ENCODE measurements around the gene MBP.
"Not testable (repeated sequence)": the region's sequence is repeated elsewhere in the genome, so short reads cannot be mapped to it uniquely, and the experiment has no call there.

The MBP gene

DNA sequence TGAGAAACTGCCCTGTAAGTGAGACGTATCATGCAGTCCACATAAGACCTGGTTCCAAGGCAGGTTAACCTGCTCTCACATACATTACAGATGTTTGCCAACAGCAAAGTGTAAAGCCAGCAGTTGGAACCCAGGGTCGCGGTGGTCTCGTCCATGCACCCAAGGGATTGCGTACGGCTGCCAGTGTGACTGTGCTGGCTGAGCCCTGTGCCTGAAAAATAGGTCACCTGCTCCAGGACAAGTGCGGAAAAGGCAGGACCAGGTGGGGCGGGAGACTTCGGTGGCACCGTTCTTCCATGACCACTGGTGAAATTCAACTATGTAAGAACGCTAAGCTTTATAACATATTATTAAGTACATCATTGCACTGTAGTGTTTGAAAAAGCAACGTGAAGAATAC, 110.5 kb downstream of the MBP start:
- no peak for DNase-seq (ENCODE audit: low spot score)

DNA sequence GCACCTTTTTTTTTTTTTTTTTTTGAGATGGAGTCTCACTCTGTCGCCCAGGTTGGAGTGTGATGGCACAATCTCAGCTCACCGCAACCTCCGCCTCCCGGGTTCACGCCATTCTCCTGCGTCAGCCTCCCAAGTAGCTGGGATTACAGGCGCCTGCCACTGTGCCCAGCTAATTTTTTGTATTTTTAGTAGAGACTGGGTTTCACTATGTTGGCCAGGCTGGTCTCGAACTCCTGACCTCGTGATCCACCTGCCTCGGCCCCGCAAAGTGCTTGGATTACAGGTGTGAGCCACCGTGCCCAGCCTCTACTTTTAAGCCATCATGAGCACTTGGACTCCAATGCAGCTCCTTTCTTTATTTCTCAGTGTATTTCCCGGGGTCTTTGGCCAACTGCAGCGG, 111.1 kb downstream of the MBP start:
- not testable (repeated sequence) for DNase-seq (ENCODE audit: low spot score)

DNA sequence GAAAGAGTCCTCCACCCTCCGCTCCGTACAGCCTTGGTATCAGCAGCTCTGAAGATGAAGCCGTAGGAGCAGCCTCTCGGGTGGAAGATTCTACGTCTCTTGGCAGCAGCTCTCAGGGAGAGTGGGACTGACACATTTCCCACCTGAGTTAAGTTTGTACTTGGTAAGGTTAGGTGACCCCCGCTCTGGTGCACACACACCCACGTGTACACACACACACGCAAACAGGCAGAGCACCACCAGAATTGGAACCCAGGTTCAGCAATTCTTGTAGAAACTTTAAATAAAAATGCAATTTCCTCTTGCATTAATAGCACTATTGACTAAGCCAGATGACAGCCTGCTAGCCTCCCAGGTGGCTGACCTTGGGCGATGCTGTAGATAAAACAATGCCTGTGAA, 111.5 kb downstream of the MBP start:
- DNase-seq (ENCODE audit: low spot score) = no peak

DNA sequence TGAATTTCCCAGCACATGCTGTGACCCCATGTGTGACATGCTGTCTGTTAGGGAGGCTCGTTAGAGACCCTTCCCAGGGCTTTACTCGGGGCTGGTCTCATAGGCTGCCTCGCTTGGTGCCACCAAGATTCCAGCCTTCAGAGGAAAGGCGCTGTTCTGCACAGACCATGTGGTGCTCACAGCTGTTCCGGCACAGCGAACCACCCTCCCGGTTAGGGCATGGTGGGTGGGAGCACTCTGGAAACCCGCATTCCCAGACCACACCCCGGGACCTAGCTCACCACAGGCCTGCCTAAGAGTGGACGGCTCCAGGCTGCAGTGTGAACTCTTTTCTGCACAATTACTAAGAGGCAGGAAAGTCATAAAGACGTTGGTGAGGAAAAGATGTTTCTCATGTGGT, 112.0 kb downstream of the MBP start:
- no peak for DNase-seq (ENCODE audit: low spot score)

DNA sequence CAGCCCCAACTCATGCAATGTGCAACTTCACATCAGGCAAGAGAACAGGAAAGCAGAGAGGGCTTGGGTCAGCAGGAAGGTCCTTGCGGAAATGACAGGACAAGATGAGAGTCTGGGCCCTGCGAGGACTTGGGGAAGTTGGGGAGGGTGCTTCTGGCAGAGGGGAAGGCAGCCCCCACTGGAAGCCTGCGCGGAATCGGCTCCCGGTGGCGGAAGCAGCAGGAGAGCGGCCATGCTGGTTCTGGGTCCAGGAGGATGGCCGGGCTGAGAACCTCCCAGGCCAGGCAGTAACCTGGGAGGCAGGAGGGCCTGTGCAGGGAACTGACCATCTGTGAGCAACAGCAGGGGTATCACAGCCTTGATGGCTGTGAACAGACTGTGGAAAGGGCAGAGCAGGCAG, 112.9 kb downstream of the MBP start:
- DNase-seq (ENCODE audit: low spot score) = no peak

DNA sequence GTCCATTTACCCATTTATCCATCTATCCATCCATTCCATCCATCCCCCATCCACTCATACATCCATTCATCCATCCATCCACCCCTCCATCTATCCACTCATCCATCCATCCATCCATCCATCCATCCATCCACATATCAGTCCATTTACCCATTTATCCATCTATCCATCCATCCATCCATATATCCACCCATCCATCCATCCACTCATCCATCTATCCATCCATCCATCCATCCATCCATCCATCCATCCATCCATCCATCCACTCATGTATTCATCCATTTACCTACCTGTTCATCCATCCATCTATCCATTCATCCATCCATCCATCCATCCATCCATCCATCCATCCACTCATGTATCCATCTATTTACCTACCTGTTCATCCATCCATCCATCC, 113.9 kb downstream of the MBP start:
- not testable (repeated sequence) for DNase-seq (ENCODE audit: low spot score)

DNA sequence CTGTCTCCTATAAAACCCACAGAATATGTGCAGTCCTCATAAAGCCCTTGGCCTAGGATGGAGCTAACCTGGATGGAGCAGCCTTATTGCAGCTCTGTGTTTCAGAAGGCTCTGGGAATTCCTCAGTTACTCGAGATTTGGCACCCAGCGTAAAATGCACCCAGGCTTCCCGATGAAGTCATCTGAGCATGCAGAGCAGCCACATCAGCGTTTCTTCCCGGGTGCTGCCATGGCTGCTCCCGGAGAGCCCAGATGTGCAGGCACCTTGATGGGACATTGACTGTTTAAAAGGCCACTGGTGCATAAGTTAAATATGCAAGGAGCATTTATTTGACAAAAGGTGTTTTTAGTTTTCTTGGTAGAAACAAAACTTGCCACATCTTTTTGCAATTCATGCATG, 115.2 kb downstream of the MBP start:
- DNase-seq (ENCODE audit: low spot score) = no peak

DNA sequence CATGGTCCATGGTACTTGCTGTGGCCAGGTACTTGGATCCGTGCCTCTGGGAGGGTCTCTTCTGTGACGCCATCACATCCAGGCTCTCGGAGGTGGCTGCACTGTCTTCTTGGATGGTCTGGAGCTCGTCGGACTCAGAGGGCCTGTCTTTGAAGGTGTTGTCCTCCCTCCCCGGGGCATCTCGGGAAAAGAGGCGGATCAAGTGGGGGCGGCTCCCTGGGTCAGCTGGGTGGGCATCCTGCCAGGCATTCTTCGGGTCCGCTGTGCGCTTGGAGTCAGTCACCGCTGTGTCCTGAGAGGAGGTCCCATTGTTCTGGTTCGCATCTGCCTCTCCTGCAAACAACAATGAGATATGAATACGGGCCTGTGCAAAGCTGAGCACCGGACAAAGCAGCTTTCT, 115.6 kb downstream of the MBP start:
- no peak for DNase-seq (ENCODE audit: low spot score)

DNA sequence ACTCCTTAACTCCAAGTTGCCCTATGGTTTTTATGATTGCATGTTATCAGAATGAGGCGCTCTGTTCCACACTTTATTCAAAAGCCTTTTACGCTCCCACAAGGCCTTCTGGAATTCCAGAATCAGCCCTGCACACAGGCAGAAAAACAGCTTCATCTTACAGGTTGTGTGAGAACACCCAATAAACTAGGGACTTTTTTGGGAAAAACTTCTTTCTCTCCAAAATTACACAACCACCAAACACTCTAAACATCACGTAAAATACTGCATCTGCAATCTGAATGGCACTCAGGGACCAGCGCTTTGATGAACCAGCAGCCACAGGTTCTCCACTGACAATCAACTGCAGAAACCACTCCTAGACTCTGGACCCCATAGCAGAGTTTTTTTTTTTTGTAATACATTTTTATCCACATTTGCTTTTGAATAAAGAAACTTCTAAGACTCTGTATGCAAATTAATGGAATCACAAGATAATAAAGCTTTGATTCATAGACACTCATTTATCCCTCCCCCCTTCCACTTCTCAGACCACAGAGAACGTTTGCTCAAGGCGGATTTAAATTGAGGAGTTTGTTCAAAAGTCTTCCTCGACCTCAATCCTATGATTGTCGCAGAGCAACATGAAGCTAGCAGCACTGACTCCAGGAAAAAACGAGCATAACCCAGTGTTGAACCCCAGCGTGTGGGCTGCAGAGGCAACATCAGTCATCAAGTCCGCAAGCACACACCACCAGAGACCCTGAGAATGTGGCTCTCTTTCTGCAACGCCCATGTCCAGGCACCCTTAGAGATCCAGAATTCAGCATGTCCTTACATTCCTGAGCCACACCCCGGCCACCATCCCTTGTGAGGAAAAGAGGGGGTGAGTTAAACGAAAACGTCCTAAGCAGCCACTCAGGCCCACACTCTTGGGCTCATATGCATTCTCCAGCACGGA, 116.5 kb downstream of the MBP start:
- no peak for DNase-seq (ENCODE audit: low spot score)

DNA sequence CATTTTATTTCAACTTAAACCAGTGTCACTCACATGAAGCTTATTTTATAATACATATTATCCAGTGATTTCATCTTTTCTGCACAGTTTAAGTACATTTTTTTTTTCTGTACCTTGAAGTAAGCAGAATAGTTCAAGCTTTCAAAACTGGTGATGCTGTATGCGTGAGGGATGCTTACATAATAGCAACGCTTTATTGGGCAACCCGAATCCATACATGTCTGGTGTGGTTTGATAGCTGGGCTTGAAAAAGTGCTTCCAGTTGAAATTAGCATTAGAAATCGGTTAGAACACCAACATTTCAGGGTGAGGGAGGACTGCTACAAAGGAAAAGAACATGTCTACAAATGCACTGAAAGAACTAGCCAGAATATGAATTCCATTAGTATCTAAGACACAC, 117.4 kb downstream of the MBP start:
- DNase-seq (ENCODE audit: low spot score) = no peak

DNA sequence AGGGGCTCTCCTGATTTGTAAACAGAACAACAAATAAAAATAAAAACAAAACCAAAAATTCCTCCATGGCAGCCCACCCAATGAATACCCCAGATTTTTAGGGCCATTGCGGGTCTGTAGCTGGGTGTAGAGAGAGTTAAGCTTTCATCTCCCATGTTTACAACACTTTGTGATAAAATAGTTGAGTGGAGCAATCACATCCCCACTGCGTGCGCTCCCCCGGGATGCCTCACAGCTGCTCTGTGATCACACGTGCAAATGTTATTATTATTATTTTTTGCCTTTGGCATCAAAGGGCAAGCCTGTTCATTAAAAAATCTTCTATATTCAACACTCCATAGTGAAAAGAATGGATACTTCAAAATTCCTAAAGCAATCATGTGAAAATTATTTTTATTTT, 118.0 kb downstream of the MBP start:
- no peak for DNase-seq (ENCODE audit: low spot score)

DNA sequence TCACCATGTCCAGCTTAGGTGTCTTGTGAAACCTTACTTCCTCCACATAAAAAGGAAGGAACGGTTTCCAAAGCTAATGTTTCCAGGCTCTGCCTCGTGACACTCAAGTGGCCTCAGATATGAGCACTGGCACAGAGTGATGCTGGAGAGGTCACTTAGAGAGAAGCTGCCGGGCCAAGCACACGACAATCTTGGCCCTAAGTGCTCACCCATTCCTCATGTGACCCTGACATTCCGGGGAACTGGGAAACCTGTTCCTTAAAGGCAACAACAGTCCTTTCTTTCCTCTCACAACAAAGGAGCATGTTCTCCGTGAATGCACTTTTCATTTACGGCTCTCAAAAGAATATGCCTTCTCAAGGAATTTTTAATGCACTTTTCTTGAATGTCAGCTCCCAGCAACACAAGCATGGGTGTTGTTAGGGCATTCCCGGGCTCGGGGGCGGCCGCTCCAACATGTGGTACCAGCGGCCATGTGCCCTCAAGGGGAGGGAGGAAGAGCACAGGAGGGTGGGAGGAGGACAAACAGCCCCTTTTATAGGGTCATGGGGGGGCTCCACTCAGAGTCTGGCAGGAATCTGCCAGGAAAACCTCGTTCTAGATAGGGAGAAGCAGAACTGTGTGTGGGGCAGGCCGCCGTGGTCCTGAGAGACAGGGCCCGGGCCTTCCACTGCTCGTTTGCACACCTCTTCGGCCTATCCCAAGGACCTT, 118.6 kb downstream of the MBP start:
- DNase-seq (ENCODE audit: low spot score) = no peak

DNA sequence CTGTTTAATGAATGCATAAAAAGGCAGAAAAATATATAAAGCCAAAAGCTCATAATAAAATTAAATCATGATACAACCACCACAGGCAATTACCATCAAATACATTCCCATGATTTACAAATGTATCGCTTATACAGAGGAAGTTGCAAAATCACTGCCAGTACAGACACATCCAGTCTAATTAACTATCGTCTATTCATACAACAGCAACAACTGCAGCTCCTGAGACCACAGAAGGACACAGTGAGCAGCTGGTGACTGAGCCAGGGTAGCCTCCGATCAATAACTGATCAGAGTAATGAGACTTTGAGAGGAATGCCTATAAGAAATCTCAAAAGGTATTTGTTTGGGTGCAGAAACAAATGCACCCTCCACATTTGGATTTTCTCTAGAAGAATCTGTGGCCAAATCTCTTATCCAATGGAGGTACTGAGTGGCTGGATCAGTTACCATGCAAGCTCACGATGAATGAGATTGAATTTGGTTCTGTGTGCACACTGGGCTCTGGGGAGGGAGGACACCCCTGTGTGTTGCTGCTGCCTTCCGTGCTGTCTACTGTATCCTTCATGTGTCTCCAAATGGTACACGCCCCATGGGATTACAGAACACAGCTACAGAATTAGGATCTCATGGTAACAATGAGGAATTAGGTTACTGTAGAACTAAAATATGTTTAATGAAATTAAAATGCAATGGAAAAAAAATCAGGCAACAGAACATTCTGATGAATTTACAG, 119.6 kb downstream of the MBP start:
- no peak for DNase-seq (ENCODE audit: low spot score)

DNA sequence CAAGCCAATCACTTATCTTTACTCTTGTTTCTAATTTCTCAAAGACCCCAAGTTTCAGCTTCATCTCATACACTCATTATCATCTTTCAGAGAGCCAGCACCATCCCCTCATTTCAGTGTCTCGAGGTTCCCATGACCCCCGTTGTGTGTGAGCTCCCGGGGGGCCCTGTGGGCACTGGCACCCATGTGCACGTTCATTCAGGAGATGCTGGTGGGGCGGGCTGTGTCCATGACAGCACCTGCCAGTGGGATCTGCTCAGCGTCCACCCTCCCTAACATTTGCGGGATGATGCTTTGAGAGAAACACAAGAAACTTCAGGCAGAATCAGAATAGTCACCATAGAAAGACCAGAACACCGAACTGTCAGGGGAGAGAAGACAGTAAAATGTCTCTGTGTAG, 120.5 kb downstream of the MBP start:
- no peak for DNase-seq (ENCODE audit: low spot score)

DNA sequence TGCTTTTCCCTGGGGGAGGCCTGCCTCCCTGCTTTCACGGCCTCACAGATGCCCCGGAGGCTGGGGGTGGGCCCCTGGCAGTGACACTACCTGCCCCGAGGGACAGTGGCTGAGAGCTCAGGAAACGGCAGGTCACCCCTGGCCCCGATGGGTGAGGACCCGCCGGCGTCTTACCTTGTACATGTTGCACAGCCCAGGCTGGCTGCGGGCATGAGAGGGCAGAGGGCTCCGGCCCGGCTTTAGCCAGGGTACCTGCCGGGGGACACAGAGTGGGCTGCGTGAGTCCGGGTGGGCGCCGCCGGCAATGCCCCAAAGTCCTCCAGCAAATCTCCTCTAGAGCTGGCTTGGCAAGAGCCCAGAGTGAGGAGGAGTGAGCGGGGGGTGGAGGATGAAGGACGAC, 122.9 kb downstream of the MBP start:
- DNase-seq (ENCODE audit: low spot score) = no peak

DNA sequence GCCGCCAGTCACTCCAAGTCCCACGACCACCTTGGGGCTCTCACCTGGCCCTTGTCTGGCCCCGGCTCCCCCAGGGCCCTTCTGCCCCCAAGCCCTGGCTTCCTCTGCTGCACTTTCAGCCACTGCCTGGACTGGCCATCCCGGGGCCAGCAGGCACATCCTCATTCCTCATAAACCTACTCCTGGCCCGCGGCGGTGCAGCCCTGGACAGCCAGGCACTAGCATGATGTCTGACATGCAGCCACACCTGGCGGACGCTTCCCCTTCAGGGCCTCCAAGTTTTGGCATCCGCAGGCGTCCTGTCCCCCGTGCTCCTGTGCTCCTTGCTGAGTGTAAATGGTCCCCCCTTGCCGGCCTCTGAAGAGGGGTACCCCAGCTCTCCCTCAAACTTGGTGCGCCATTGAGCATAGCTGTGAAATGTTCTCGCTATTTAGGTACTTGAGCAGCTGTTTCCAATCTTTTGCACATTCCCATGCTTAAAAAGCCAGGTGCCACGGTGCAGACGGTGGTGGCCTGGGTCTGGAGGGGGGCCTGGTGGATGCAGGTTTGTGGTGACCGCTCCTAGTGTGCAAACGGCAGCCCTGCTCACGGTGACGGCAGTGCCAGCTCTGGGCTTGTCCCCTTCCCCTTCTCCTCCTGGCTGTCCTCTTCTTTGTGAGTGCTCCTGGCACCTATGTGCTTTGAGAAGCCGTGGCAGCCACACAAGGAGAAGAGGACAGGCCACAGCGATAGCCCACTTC, 123.8 kb downstream of the MBP start:
- no peak for DNase-seq (ENCODE audit: low spot score)

DNA sequence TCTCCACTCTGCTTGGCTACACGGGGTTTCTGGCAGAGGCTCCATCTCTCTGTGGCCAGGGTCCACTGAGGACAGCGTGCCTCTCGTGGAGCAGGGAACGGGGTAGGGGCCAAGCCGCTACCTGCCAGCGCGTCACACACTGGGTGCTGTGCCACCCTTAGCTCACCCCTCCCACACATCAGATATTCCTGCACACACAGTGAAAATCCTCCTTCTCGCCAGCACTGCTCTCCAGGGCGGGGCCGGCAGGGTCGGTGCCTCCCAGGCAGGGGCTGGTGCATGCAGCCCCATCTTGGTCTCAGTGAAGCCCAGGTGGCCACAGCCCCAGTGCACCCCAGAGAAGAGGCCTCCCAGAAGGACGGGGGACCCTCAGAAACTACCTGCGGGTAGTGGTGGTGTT, 124.6 kb downstream of the MBP start:
- DNase-seq (ENCODE audit: low spot score) = no peak

DNA sequence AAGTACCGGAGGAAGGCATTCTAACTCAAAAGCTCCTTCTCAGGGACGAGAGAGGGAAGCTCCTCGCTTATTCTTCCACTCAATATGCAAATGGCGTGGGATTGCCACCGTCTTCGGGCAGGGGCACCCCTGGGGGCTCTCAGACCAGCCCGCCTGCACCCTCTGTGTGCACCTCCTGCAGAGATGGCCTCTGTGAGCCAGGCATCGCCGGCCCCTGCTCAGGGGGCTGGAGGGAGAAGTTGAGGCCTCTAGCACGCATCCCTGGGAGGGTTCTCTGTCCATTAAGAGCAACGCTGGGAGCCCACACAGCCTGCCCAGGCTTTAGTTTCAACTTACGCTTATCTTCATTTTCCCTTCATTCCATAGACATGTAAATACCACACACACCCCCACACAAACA, 125.3 kb downstream of the MBP start:
- DNase-seq (ENCODE audit: low spot score) = no peak

DNA sequence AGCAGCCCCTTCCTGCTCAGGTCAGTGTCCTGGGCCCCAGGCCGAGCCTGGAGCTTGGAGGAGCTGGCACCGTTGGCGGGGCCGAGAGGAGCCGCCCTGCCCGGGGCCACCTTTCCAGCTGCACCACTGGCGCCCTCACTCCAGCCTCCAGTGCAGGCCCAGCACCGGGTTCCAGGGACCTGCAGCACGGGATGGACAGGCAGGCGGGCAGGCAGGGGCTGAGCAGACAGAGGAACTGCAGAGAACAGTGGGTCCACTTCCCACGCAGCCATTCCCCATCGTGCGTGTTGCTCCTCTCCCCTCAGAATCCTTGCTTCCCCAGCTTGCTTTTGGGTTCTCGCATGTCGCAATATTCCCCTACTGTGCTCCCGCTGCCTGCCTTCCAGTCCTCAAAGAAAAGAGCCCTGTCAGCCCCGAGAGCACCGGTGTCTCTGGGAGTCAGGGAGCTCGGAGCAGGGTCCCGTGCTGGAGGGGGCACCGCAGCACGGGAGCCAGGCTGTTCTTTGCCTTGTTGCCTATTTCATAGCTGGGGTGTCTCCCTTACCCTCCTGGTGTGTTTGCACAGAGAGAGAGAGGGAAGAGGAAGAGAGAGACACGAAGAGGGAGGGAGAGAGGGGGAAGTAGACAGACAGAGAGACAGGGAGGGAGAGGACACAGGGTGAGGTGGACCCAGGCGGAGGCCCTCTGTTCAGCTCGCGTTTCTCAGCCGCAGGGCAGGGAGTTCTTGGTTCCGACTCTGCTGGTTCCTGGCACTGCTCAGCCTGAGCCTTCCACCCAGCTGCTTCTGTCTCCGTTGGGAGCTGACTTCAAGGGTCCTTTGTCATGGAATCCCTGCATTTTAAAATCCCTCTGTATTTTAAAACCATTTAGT, 126.0 kb downstream of the MBP start:
- DNase-seq (ENCODE audit: low spot score) = no peak

DNA sequence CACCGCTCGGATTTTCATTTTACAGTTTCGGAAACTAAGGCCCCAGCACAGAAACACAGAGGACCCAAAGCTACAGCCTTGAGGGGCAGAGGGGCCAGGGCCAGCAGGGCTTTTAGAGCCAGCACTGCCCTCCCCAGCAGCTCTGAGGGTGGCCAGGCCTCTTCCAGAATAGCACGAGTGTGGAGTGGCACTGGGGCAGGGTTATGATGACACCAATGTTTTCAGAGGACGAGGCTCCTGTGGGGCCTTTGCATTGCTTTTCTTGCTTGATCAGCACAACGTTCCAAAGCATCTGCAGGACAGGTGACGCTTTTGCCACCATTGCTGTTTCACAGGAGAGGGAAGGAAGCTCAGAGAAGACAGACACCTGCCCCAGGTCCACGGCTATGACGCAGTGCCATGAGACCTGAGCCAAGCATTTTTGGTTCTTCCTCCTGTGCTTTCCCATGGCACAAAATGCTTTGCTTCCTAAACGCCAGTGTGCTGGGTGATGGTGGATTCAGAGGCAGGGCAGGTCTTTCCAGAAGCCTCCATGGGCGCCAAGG, 126.9 kb downstream of the MBP start:
- no peak for DNase-seq (ENCODE audit: low spot score)

All from GM03348 (cell line).